ENCODE measurements around the gene CYB5R2. TPM values are rescaled to one million over a fixed set of nuclear protein-coding genes. Genes with fewer than 3 reads are reported as not detected.

Gene CYB5R2
- total RNA-seq, 1 experiment from 2014 or later: 0.76 TPM

DNA sequence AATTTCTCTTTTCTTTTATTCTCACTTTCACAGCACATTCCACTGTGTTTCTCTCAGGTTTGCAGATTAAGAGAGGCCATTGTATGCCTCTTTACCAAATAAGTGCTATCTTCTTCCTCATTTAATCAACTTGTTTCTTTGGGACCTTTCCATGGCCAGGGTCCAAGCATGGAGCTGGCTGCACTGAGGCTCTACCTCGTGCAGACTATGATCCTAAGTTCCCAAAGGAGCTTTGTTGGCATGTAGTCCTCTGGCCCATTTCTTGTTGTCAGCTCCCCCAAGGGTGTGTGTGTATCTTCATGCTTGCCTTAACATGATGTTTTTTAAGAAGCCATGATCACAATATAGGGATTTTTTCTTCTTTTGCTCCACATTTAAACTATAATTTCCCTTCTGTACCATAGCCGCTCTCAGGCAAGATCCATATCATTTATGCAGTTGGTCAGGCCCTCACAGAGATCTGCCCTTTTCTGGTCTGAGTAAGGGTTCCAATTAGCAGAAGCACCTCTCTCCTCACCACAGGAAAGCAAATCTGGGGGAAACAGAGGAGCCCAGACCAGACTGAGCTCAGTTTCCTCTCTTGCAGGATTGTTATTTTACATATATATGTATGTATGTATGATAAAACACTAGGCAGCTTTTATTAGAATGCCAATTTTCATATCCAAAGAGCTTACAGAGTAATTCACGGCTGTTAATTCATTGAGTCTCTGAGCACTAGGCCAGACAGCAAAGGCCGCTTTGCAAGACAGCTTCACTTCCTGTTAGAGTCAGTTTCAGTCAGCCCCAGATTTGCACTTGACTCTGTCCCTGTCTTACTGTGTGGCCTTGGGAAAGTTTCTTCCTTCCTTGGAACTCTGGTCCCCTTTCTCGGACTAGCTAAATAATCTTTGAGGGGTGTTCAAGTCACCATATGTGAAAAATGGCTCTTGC is 34.3 kb downstream of the CYB5R2 start:
- H3K27ac ChIP-seq: no peak overlapping the region
- H3K4me1 ChIP-seq (replicated peaks): peaks cover 13% of the 10 kb centered on the region
- H3K9me3 ChIP-seq (replicated peaks): no peaks in the 10 kb centered on the region
- H3K36me3 ChIP-seq: no peaks in the 10 kb centered on the region
- DNase-seq (ENCODE audit: low read depth in 1 of 2, low spot score in 2 of 2): no peak
- H3K4me3 ChIP-seq: no peak overlapping the region
- no peaks in the 10 kb centered on the region for H3K27me3 ChIP-seq (replicated peaks)

- Histone ChIP-seq H3K36me3 (no peaks in the 10 kb centered on the region), H3K27me3 (replicated peaks) (no peaks in the 10 kb centered on the region), H3K4me3 (no peak overlapping the region), H3K9me3 (replicated peaks) (no peaks in the 10 kb centered on the region), H3K4me1 (replicated peaks) (peaks cover 13% of the 10 kb centered on the region), H3K27ac (peak overlapping the region; percentile 43)
- DNase-seq (ENCODE audit: low read depth in 1 of 2, low spot score in 2 of 2): peak; percentile 48 to 52
These were observed 35.7 kb downstream of the CYB5R2 start for GRCh38 chr11:7637447-7638157.

DNA sequence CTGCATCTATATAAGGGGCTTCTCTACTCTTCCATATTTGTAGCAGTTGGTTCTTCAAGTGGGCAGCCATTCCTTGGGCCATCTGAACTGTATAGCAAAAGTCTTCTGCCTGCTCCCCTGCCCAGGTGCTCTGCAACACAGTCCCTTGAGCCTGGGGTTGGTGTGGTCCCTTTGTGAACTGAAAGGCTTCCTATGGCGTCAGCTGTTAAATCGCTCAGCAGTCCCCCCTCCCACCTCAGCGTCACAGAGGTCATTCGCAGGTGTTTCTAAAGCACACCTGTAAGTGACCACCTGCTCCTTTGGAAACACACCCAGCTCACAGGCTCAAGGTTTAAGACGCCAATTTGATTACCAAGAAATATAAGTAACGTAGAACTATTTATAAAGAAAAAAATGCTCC is 37.0 kb downstream of the CYB5R2 start:
- no peaks in the 10 kb centered on the region for H3K9me3 ChIP-seq (replicated peaks)
- H3K36me3 ChIP-seq: no peaks in the 10 kb centered on the region
- peaks cover 13% of the 10 kb centered on the region for H3K4me1 ChIP-seq (replicated peaks)
- no peaks in the 10 kb centered on the region for H3K27me3 ChIP-seq (replicated peaks)
- no peak for DNase-seq (ENCODE audit: low read depth in 1 of 2, low spot score in 2 of 2)
- H3K4me3 ChIP-seq: no peak overlapping the region
- no peak overlapping the region for H3K27ac ChIP-seq

- Histone ChIP-seq H3K36me3 (no peaks in the 10 kb centered on the region), H3K9me3 (replicated peaks) (no peaks in the 10 kb centered on the region), H3K4me1 (replicated peaks) (peaks cover 13% of the 10 kb centered on the region)
These were observed 37.6 kb downstream of the CYB5R2 start for GRCh38 chr11:7635708-7636107.

DNA sequence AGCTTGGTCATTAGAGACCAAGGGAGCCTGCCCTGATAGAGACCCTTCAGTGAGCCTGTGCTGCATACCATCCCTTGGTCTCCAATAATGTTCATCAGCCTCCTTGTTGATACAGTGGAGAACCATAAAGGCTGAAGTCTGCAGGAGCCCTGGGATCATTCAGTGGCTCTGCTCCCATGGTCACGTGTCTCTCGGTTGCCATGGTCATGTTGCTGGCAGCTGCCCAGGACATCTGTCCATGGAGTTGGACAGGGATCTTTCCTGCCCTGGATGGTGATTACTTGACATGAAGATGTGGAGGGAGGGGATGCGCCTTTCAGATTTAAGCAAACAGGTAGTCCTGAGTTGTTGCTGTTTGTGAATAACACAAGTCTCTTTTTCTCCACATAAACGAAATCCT is 38.2 kb downstream of the CYB5R2 start:
- DNase-seq (ENCODE audit: low read depth in 1 of 2, low spot score in 2 of 2): no peak
- H3K27me3 ChIP-seq (replicated peaks): no peaks in the 10 kb centered on the region
- no peak overlapping the region for H3K27ac ChIP-seq
- H3K36me3 ChIP-seq: no peaks in the 10 kb centered on the region
- no peaks in the 10 kb centered on the region for H3K9me3 ChIP-seq (replicated peaks)
- H3K4me1 ChIP-seq (replicated peaks): peaks cover 13% of the 10 kb centered on the region
- H3K4me3 ChIP-seq: no peak overlapping the region

More at GRCh38 chr11:7635708-7636107, 37.6 kb downstream of the CYB5R2 start:
- Histone ChIP-seq H3K27ac (no peak overlapping the region), H3K4me3 (no peak overlapping the region), H3K27me3 (replicated peaks) (no peaks in the 10 kb centered on the region)
- DNase-seq (ENCODE audit: low read depth in 1 of 2, low spot score in 2 of 2): no peak

DNA sequence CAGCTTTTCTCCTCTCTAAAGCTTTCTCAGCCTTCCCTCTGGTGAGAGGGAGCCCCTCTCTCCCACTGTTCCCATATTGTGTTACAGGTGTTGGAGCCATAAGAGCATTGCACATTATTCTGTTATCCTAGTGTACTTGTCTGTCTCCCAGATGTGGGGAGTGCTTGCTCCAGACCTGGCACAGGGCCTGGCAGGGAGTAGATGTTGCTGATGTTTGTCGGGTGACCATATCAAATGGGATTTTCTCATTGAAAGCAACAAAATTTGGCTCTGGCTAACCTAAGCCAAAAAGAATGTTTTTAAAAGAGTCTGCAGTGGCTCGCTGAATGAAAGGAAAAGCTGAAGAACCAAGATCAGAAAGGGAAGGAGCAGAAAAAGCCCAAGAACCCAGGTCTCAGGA is 41.1 kb downstream of the CYB5R2 start:
- Histone ChIP-seq H3K4me1 (replicated peaks) (peaks cover 3% of the 10 kb centered on the region), H3K4me3 (no peak overlapping the region), H3K36me3 (no peaks in the 10 kb centered on the region), H3K9me3 (replicated peaks) (no peaks in the 10 kb centered on the region), H3K27ac (no peak overlapping the region), H3K27me3 (replicated peaks) (no peaks in the 10 kb centered on the region)
- no peak for DNase-seq (ENCODE audit: low read depth in 1 of 2, low spot score in 2 of 2)

DNA sequence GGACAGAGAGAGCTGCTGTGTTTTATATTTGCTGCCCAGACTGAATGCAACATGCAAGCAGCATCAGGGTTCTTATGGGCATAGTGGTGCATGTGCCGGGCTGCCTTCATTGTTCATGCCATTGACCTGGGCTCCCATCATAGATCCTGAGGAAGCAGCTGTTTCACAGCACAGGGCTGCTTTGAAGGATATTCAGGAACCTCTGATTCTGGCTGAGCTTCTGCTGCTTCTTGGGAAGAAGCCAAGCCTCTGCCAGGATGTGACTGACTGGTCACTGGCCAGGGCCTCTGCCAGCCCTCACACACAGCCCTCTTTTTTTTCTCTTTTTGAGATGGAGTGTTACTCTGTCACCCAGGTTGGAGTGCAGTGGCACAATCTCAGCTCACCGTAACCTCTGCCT is 43.3 kb downstream of the CYB5R2 start:
- no peaks in the 10 kb centered on the region for H3K27me3 ChIP-seq (replicated peaks)
- no peaks in the 10 kb centered on the region for H3K4me1 ChIP-seq (replicated peaks)
- no peak for DNase-seq (ENCODE audit: low read depth in 1 of 2, low spot score in 2 of 2)
- no peaks in the 10 kb centered on the region for H3K9me3 ChIP-seq (replicated peaks)
- H3K4me3 ChIP-seq: no peak overlapping the region
- no peaks in the 10 kb centered on the region for H3K36me3 ChIP-seq
- no peak overlapping the region for H3K27ac ChIP-seq

DNA sequence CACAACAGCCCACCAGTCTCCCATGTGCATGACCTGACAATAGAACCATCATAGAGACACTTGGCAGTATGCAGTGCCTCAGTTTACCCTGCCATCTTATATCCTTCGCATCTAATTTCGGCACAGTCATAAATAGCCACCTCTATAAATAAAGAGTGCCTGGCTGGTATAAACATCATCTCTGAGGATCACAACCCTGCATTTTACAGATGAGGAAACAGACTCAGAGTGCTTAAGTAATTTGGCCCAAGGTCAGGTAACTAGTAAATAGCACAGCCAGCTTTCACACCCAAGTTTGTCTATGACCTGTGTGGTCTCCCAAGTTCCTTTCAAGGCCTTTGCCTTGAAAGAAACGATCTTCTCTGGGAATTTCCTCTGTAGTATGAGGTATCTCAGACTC is 44.6 kb downstream of the CYB5R2 start:
- DNase-seq (ENCODE audit: low read depth in 1 of 2, low spot score in 2 of 2): no peak
- Histone ChIP-seq H3K4me3 (no peak overlapping the region), H3K27ac (no peak overlapping the region), H3K9me3 (replicated peaks) (no peaks in the 10 kb centered on the region), H3K36me3 (no peaks in the 10 kb centered on the region), H3K27me3 (replicated peaks) (no peaks in the 10 kb centered on the region), H3K4me1 (replicated peaks) (no peaks in the 10 kb centered on the region)

DNA sequence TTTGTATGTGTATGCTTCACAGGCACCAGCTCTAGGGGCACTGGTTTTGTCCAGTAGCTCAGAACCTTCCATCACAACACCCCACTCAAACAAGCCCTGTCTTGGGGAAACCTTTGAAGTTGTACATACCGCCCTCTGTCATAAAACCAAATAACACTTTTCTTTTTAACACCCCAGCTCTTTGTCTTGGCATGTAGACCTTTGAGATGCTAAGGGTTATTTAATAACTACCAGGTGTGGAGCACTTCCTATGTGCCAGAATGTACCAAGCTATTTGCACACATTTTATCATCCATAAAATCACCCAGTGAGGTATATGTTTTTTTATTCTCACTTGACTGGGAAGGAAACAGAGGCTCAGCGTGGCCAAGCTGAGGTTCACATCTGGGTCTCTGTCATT is 50.6 kb downstream of the CYB5R2 start:
- H3K4me3 ChIP-seq: no peak overlapping the region
- no peak overlapping the region for H3K27ac ChIP-seq
- H3K36me3 ChIP-seq: no peaks in the 10 kb centered on the region
- no peaks in the 10 kb centered on the region for H3K4me1 ChIP-seq (replicated peaks)
- no peaks in the 10 kb centered on the region for H3K9me3 ChIP-seq (replicated peaks)
- H3K27me3 ChIP-seq (replicated peaks): no peaks in the 10 kb centered on the region
- DNase-seq (ENCODE audit: low read depth in 1 of 2, low spot score in 2 of 2): no peak

DNA sequence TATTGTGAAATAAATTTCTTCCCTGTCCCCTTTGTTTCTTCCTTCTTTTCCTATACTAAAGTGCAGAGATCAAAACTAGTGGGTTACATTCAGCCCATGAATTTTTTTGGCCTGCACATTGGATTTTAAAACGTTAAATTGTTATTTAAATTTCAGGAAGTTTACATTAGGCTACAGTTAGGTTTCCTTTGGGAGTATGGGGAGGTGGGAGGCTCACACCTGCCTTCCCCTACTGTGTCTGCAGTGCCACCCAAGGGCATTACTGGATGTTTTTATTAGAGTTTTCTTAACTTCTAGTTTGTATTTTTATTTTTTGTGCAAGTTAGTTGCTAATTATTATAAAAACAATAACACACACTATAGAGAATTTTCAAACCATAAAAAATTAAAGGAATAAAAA is 51.7 kb downstream of the CYB5R2 start:
- H3K27me3 ChIP-seq (replicated peaks): no peaks in the 10 kb centered on the region
- H3K4me3 ChIP-seq: no peak overlapping the region
- H3K27ac ChIP-seq: no peak overlapping the region
- no peak for DNase-seq (ENCODE audit: low read depth in 1 of 2, low spot score in 2 of 2)
- H3K4me1 ChIP-seq (replicated peaks): no peaks in the 10 kb centered on the region
- H3K9me3 ChIP-seq (replicated peaks): no peaks in the 10 kb centered on the region
- H3K36me3 ChIP-seq: no peaks in the 10 kb centered on the region

DNA sequence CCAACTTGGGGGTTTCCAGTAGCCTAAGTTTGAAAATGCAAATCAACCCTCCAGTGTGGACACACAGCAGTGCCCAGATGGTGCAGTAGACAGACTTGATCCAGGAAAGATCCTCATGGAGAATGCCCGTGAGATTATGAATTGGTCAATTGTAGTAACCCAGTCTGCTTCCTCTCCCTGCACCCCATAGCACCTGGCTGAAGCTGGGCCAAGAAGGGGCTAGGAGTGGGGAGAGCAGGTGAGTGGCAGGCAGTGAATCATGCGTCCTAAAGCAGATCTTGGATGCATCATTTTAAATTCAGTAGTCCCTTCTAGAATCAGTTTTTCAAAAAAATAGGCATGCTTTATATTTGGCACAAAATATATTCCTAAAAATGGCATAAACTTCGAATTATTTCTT is 52.2 kb downstream of the CYB5R2 start:
- no peak for DNase-seq (ENCODE audit: low read depth in 1 of 2, low spot score in 2 of 2)
- Histone ChIP-seq H3K27ac (no peak overlapping the region), H3K36me3 (no peaks in the 10 kb centered on the region), H3K9me3 (replicated peaks) (no peaks in the 10 kb centered on the region), H3K27me3 (replicated peaks) (no peaks in the 10 kb centered on the region), H3K4me1 (replicated peaks) (no peaks in the 10 kb centered on the region), H3K4me3 (no peak overlapping the region)

GRCh38 chr11:7619322-7619721 is 54.0 kb downstream of the CYB5R2 start:
- no peaks in the 10 kb centered on the region for H3K36me3 ChIP-seq

DNA sequence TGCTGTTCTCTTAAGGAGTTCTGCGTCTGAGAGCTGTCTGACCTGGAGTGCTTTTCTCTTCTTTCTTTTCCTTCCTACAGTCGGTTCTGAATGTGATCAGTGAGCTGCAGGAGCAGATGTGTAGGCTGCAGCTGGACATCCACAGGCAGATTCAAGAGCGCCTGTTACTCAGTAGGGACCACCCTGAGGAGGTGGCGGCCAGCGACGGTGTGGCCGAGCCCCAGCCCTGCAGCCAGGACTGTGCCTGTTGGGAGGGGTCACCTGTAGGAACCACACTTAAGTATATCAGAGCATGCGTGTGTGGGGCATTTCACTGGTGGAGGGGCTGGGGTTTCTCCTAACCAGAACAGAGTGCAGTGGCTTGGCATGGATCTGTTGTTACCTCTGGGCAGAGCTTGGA is 56.3 kb downstream of the CYB5R2 start:
- H3K9me3 ChIP-seq (replicated peaks): no peaks in the 10 kb centered on the region
- DNase-seq (ENCODE audit: low read depth in 1 of 2, low spot score in 2 of 2): no peak
- no peaks in the 10 kb centered on the region for H3K36me3 ChIP-seq
- H3K4me1 ChIP-seq (replicated peaks): peaks cover 15% of the 10 kb centered on the region
- H3K27me3 ChIP-seq (replicated peaks): no peaks in the 10 kb centered on the region
- H3K4me3 ChIP-seq: no peak overlapping the region
- no peak overlapping the region for H3K27ac ChIP-seq

More at GRCh38 chr11:7619322-7619721, 54.0 kb downstream of the CYB5R2 start:
- DNase-seq (ENCODE audit: low read depth in 1 of 2, low spot score in 2 of 2): no peak
- Histone ChIP-seq H3K27ac (no peak overlapping the region), H3K4me3 (no peak overlapping the region), H3K4me1 (replicated peaks) (no peaks in the 10 kb centered on the region), H3K9me3 (replicated peaks) (no peaks in the 10 kb centered on the region), H3K27me3 (replicated peaks) (no peaks in the 10 kb centered on the region)
